ENCODE measurements around the gene FXYD6.

Gene FXYD6

GRCh38 chr11:117834068-117834810 is 42.2 kb downstream of the FXYD6 start:
- H3K36me3 ChIP-seq (ENCODE audit: control insufficient read depth in 5 of 5, insufficient read depth in 5 of 5, low read length in 5 of 5) = peaks cover 0 to 14% (median 0%) of the 10 kb centered on the region in 5 donors
- no peak overlapping the region for H3K9ac ChIP-seq (ENCODE audit: low read length in 5 of 5)
- H3K4me1 ChIP-seq (ENCODE audit: control insufficient read depth in 5 of 5, insufficient read depth in 5 of 5, low read length in 5 of 5) = peaks cover 0 to 35% (median 8%) of the 10 kb centered on the region in 5 donors
- no peak overlapping the region for H3K27ac ChIP-seq (ENCODE audit: low read depth, low read length)
- peaks cover 0 to 7% (median 5%) of the 10 kb centered on the region in 5 donors for H3K27me3 ChIP-seq (ENCODE audit: control insufficient read depth in 5 of 5, insufficient read depth in 4 of 5, low read length in 5 of 5)
- no peaks in the 10 kb centered on the region for H3K9me3 ChIP-seq (ENCODE audit: control insufficient read depth in 5 of 5, low read length in 5 of 5)
- H3K4me3 ChIP-seq (ENCODE audit: low read depth in 1 of 5, low read length in 5 of 5) = no peak overlapping the region

- Histone ChIP-seq H3K9ac (ENCODE audit: low read length in 5 of 5) (no peak overlapping the region), H3K27ac (ENCODE audit: low read depth, low read length) (no peak overlapping the region), H3K4me1 (ENCODE audit: control insufficient read depth in 5 of 5, insufficient read depth in 5 of 5, low read length in 5 of 5) (peaks cover 0 to 37% (median 16%) of the 10 kb centered on the region in 5 donors), H3K9me3 (ENCODE audit: control insufficient read depth in 5 of 5, low read length in 5 of 5) (no peaks in the 10 kb centered on the region), H3K27me3 (ENCODE audit: control insufficient read depth in 5 of 5, insufficient read depth in 4 of 5, low read length in 5 of 5) (peaks cover 2 to 7% (median 5%) of the 10 kb centered on the region in 5 donors), H3K36me3 (ENCODE audit: control insufficient read depth in 5 of 5, insufficient read depth in 5 of 5, low read length in 5 of 5) (peaks cover 0 to 8% (median 0%) of the 10 kb centered on the region in 5 donors), H3K4me3 (ENCODE audit: low read depth in 1 of 5, low read length in 5 of 5) (no peak overlapping the region)
Observed at GRCh38 chr11:117833401-117833891, 43.0 kb downstream of the FXYD6 start.

- Histone ChIP-seq H3K9me3 (ENCODE audit: control insufficient read depth in 5 of 5, low read length in 5 of 5) (no peaks in the 10 kb centered on the region), H3K4me1 (ENCODE audit: control insufficient read depth in 5 of 5, insufficient read depth in 5 of 5, low read length in 5 of 5) (peaks cover 0 to 41% (median 19%) of the 10 kb centered on the region in 5 donors), H3K36me3 (ENCODE audit: control insufficient read depth in 5 of 5, insufficient read depth in 5 of 5, low read length in 5 of 5) (no peaks in the 10 kb centered on the region), H3K9ac (ENCODE audit: low read length in 5 of 5) (no peak overlapping the region), H3K27me3 (ENCODE audit: control insufficient read depth in 5 of 5, insufficient read depth in 4 of 5, low read length in 5 of 5) (peaks cover 5 to 7% (median 6%) of the 10 kb centered on the region in 5 donors), H3K27ac (ENCODE audit: low read depth, low read length) (no peak overlapping the region), H3K4me3 (ENCODE audit: low read depth in 1 of 5, low read length in 5 of 5) (no peak overlapping the region)
Observed at GRCh38 chr11:117832511-117832910, 43.9 kb downstream of the FXYD6 start.

- Histone ChIP-seq H3K27me3 (ENCODE audit: control insufficient read depth in 5 of 5, insufficient read depth in 4 of 5, low read length in 5 of 5) (peaks cover 5 to 7% (median 5%) of the 10 kb centered on the region in 5 donors), H3K36me3 (ENCODE audit: control insufficient read depth in 5 of 5, insufficient read depth in 5 of 5, low read length in 5 of 5) (no peaks in the 10 kb centered on the region), H3K4me3 (ENCODE audit: low read depth in 1 of 5, low read length in 5 of 5) (no peak overlapping the region), H3K27ac (ENCODE audit: low read depth, low read length) (no peak overlapping the region), H3K9ac (ENCODE audit: low read length in 5 of 5) (no peak overlapping the region), H3K9me3 (ENCODE audit: control insufficient read depth in 5 of 5, low read length in 5 of 5) (no peaks in the 10 kb centered on the region), H3K4me1 (ENCODE audit: control insufficient read depth in 5 of 5, insufficient read depth in 5 of 5, low read length in 5 of 5) (peaks cover 0 to 39% (median 19%) of the 10 kb centered on the region in 5 donors)
Observed at GRCh38 chr11:117831661-117832415, 44.6 kb downstream of the FXYD6 start.

- peaks cover 5 to 7% (median 5%) of the 10 kb centered on the region in 5 donors for H3K27me3 ChIP-seq (ENCODE audit: control insufficient read depth in 5 of 5, insufficient read depth in 4 of 5, low read length in 5 of 5)
- H3K9me3 ChIP-seq (ENCODE audit: control insufficient read depth in 5 of 5, low read length in 5 of 5) = no peaks in the 10 kb centered on the region
- no peak overlapping the region for H3K27ac ChIP-seq (ENCODE audit: low read depth, low read length)
- H3K36me3 ChIP-seq (ENCODE audit: control insufficient read depth in 5 of 5, insufficient read depth in 5 of 5, low read length in 5 of 5) = no peaks in the 10 kb centered on the region
- H3K4me3 ChIP-seq (ENCODE audit: low read depth in 1 of 5, low read length in 5 of 5) = no peak overlapping the region
- H3K4me1 ChIP-seq (ENCODE audit: control insufficient read depth in 5 of 5, insufficient read depth in 5 of 5, low read length in 5 of 5) = peaks cover 0 to 42% (median 19%) of the 10 kb centered on the region in 5 donors
- no peak overlapping the region for H3K9ac ChIP-seq (ENCODE audit: low read length in 5 of 5)
Observed at GRCh38 chr11:117830674-117831351, 45.6 kb downstream of the FXYD6 start.

GRCh38 chr11:117830072-117830471 is 46.4 kb downstream of the FXYD6 start:
- Histone ChIP-seq H3K9ac (ENCODE audit: low read length in 5 of 5) (no peak overlapping the region), H3K36me3 (ENCODE audit: control insufficient read depth in 5 of 5, insufficient read depth in 5 of 5, low read length in 5 of 5) (no peaks in the 10 kb centered on the region), H3K9me3 (ENCODE audit: control insufficient read depth in 5 of 5, low read length in 5 of 5) (no peaks in the 10 kb centered on the region), H3K27ac (ENCODE audit: low read depth, low read length) (no peak overlapping the region), H3K4me3 (ENCODE audit: low read depth in 1 of 5, low read length in 5 of 5) (no peak overlapping the region), H3K4me1 (ENCODE audit: control insufficient read depth in 5 of 5, insufficient read depth in 5 of 5, low read length in 5 of 5) (peaks cover 0 to 45% (median 25%) of the 10 kb centered on the region in 5 donors), H3K27me3 (ENCODE audit: control insufficient read depth in 5 of 5, insufficient read depth in 4 of 5, low read length in 5 of 5) (peaks cover 5 to 8% (median 6%) of the 10 kb centered on the region in 5 donors)

- no peak overlapping the region for H3K4me3 ChIP-seq (ENCODE audit: low read depth in 1 of 5, low read length in 5 of 5)
- H3K27me3 ChIP-seq (ENCODE audit: control insufficient read depth in 5 of 5, insufficient read depth in 4 of 5, low read length in 5 of 5) = peaks cover 5 to 11% (median 9%) of the 10 kb centered on the region in 5 donors
- H3K27ac ChIP-seq (ENCODE audit: low read depth, low read length) = no peak overlapping the region
- peaks cover 6 to 52% (median 32%) of the 10 kb centered on the region in 5 donors for H3K4me1 ChIP-seq (ENCODE audit: control insufficient read depth in 5 of 5, insufficient read depth in 5 of 5, low read length in 5 of 5)
- no peaks in the 10 kb centered on the region for H3K9me3 ChIP-seq (ENCODE audit: control insufficient read depth in 5 of 5, low read length in 5 of 5)
- H3K36me3 ChIP-seq (ENCODE audit: control insufficient read depth in 5 of 5, insufficient read depth in 5 of 5, low read length in 5 of 5) = no peaks in the 10 kb centered on the region
- no peak overlapping the region for H3K9ac ChIP-seq (ENCODE audit: low read length in 5 of 5)
Observed at GRCh38 chr11:117829369-117829725, 47.1 kb downstream of the FXYD6 start.

GRCh38 chr11:117828611-117829368 is 47.7 kb downstream of the FXYD6 start:
- Histone ChIP-seq H3K9ac (ENCODE audit: low read length in 5 of 5) (no peak overlapping the region), H3K27ac (ENCODE audit: low read depth, low read length) (no peak overlapping the region), H3K4me3 (ENCODE audit: low read depth in 1 of 5, low read length in 5 of 5) (no peak overlapping the region), H3K36me3 (ENCODE audit: control insufficient read depth in 5 of 5, insufficient read depth in 5 of 5, low read length in 5 of 5) (no peaks in the 10 kb centered on the region), H3K27me3 (ENCODE audit: control insufficient read depth in 5 of 5, insufficient read depth in 4 of 5, low read length in 5 of 5) (peaks cover 5 to 15% (median 7%) of the 10 kb centered on the region in 5 donors), H3K4me1 (ENCODE audit: control insufficient read depth in 5 of 5, insufficient read depth in 5 of 5, low read length in 5 of 5) (peaks cover 10 to 58% (median 38%) of the 10 kb centered on the region in 5 donors), H3K9me3 (ENCODE audit: control insufficient read depth in 5 of 5, low read length in 5 of 5) (no peaks in the 10 kb centered on the region)
